Loucy (cell line): Measurements from ENCODE around the gene SFRP2.

Experiments
- H2AFZ ChIP-seq: fragments of 200-600 bp; sonication (generic); 2 replicates; pipeline ENCODE4 v1.6.0; 2016; ENCODE audit warnings: antibody characterized with exemption, mild to moderate bottlenecking, low read length, moderate library complexity
- H3F3A ChIP-seq: fragments of 200-600 bp; 2 replicates; pipeline ENCODE4 v1.6.0; 2016; ENCODE audit warnings: antibody characterized with exemption, low read depth, mild to moderate bottlenecking
- H3K27me3 ChIP-seq: fragments of 200-600 bp; sonication (generic); 2 replicates; pipeline ENCODE4 v1.6.1; 2014; ENCODE audit warnings: low read length, mild to moderate bottlenecking; ENCODE audit not compliant: insufficient read depth, poor library complexity, severe bottlenecking
- H3K36me3 ChIP-seq: fragments of 200-600 bp; sonication (generic); 2 replicates; pipeline ENCODE4 v1.6.1; 2016; ENCODE audit warnings: low read length; ENCODE audit not compliant: insufficient read depth
- H3K4me1 ChIP-seq: fragments of 200-600 bp; sonication (generic); 2 replicates; pipeline ENCODE4 v1.5.1; 2014; ENCODE audit warnings: low read length, mild to moderate bottlenecking; ENCODE audit not compliant: insufficient read depth, poor library complexity, severe bottlenecking
- H3K4me2 ChIP-seq: fragments of 200-600 bp; sonication (generic); 2 replicates; pipeline ENCODE4 v1.6.0; 2014; ENCODE audit warnings: antibody characterized with exemption, low read length, low read depth, mild to moderate bottlenecking; ENCODE audit not compliant: poor library complexity, severe bottlenecking
- H3K4me3 ChIP-seq: fragments of 200-600 bp; sonication (generic); 2 replicates; pipeline ENCODE4 v1.5.1; 2014; ENCODE audit warnings: low read length, mild to moderate bottlenecking, mixed read lengths; ENCODE audit not compliant: poor library complexity, severe bottlenecking
- H3K79me2 ChIP-seq: fragments of 200-600 bp; sonication (generic); 2 replicates; pipeline ENCODE4 v1.6.1; 2014; ENCODE audit warnings: low read length; ENCODE audit not compliant: insufficient read depth
- H3K9ac ChIP-seq: fragments of 200-600 bp; sonication (generic); 2 replicates; pipeline ENCODE4 v1.6.0; 2014; ENCODE audit warnings: mild to moderate bottlenecking, low read depth, low read length, moderate library complexity; ENCODE audit not compliant: poor library complexity, severe bottlenecking
- H3K9me2 ChIP-seq: fragments of 200-600 bp; sonication (generic); replicated peaks from 2 replicates; pipeline ENCODE4 v1.6.1; 2016; ENCODE audit warnings: low read depth, low read length, mixed read lengths
- H3K9me3 ChIP-seq: fragments of 200-600 bp; sonication (generic); 2 replicates; pipeline ENCODE4 v1.6.1; 2014; ENCODE audit warnings: mild to moderate bottlenecking, antibody characterized with exemption, low read length, low read depth; ENCODE audit not compliant: insufficient read depth
- H4K20me1 ChIP-seq: fragments of 200-600 bp; sonication (generic); 2 replicates; pipeline ENCODE4 v1.6.0; 2014; ENCODE audit warnings: antibody characterized with exemption, low read length, mild to moderate bottlenecking; ENCODE audit not compliant: insufficient read depth, poor library complexity, severe bottlenecking
- CTCF ChIP-seq: fragments of 200-600 bp; sonication (generic); conservative IDR thresholded peaks from 2 replicates; pipeline ENCODE4 v1.5.1; 2014; ENCODE audit warnings: mild to moderate bottlenecking, antibody characterized with exemption, low read length
- EZH2phosphoT487 ChIP-seq: fragments of 200-600 bp; IDR thresholded peaks from 2 replicates; pipeline ENCODE4 v1.6.1; 2018; ENCODE audit warnings: antibody characterized with exemption, mild to moderate bottlenecking, moderate library complexity, borderline replicate concordance

The SFRP2 gene

GRCh38 chr4:153780876-153781275 lies 8.0 kb downstream of the SFRP2 start:
- peak overlapping the region; percentile 29 for H3K4me2 ChIP-seq
- H2AFZ ChIP-seq, result peak overlapping the region; percentile 79; the same call in 1 of the 2 replicates

DNA sequence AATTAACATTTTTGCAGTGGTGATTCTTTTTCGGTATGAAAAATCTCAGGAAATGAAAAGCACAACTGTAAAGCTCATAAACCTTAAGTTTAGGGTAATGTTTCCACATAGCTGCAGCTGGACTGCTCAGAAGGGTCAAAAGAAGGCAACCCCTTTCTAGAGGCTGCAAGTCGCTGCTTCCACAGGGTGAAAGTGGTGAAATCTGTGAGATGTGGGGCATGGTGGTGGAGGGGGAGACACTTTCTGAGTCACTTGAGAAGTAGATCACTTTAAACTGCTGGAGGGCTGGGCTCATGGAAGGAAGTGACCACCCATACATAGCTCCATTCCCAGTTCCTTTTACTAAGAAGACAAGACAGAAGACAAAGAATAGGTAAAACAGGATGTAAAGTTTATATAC lies 8.7 kb downstream of the SFRP2 start:
- no peaks in the 10 kb centered on the region for H4K20me1 ChIP-seq
- H3K27me3 ChIP-seq, result no peaks in the 10 kb centered on the region
- TF ChIP-seq CTCF, result no peak
- no peak for TF ChIP-seq EZH2phosphoT487
- H3K9me2 ChIP-seq, result no peaks in the 10 kb centered on the region
- no peaks in the 10 kb centered on the region for H3K79me2 ChIP-seq
- no peak overlapping the region for H3K9ac ChIP-seq
- peak overlapping the region; percentile 79 for H2AFZ ChIP-seq
- H3F3A ChIP-seq, result no peaks in the 10 kb centered on the region
- H3K9me3 ChIP-seq, result no peaks in the 10 kb centered on the region
- no peaks in the 10 kb centered on the region for H3K36me3 ChIP-seq
- H3K4me2 ChIP-seq, result peak overlapping the region; percentile 29
- H3K4me3 ChIP-seq, result no peak overlapping the region
- peaks cover 27% of the 10 kb centered on the region for H3K4me1 ChIP-seq

More at GRCh38 chr4:153780876-153781275, 8.0 kb downstream of the SFRP2 start:
- Histone ChIP-seq H4K20me1 (no peaks in the 10 kb centered on the region), H3K36me3 (no peaks in the 10 kb centered on the region), H3K27me3 (no peaks in the 10 kb centered on the region), H3K4me3 (no peak overlapping the region), H3K9me3 (no peaks in the 10 kb centered on the region), H3K79me2 (no peaks in the 10 kb centered on the region), H3K9ac (no peak overlapping the region), H3F3A (no peaks in the 10 kb centered on the region), H3K9me2 (no peaks in the 10 kb centered on the region), H3K4me1 (peaks cover 27% of the 10 kb centered on the region)
- TF ChIP-seq CTCF (no peak), EZH2phosphoT487 (no peak)

GRCh38 chr4:153778383-153778782 lies 10.5 kb downstream of the SFRP2 start:
- Histone ChIP-seq H3K9me2 (no peaks in the 10 kb centered on the region), H3K4me3 (no peak overlapping the region), H3K4me2 (no peak overlapping the region), H3K9ac (no peak overlapping the region), H4K20me1 (no peaks in the 10 kb centered on the region), H3F3A (no peaks in the 10 kb centered on the region), H2AFZ (no peak overlapping the region), H3K36me3 (no peaks in the 10 kb centered on the region), H3K27me3 (no peaks in the 10 kb centered on the region), H3K4me1 (peaks cover 27% of the 10 kb centered on the region), H3K79me2 (no peaks in the 10 kb centered on the region), H3K9me3 (no peaks in the 10 kb centered on the region)
- TF ChIP-seq CTCF, result no peak
- TF ChIP-seq EZH2phosphoT487, result no peak
